ENCODE data around the gene DMWD. TPM values are rescaled to one million over a fixed set of nuclear protein-coding genes. Genes with fewer than 3 reads are reported as not detected.

The DMWD gene
- total RNA-seq, 6 experiments from 2014 or later, result 53.4 to 63.2 (median 55.3) TPM

GRCh38 chr19:45798995-45799517 lies 6.4 kb upstream of the DMWD start:
- peaks cover 24% of the 10 kb centered on the region for H3K4me1 Mint-ChIP-seq (ENCODE audit: low read depth)
- no peaks in the 10 kb centered on the region for H3K9me3 Mint-ChIP-seq
- peak; percentile 96 for TF ChIP-seq CTCF (IDR thresholded peaks at IDR 0.05)
- H3K36me3 Mint-ChIP-seq (ENCODE audit: low read depth), result no peaks in the 10 kb centered on the region
- H3K27ac Mint-ChIP-seq, result peak overlapping the region; percentile 68
- peaks cover 1% of the 10 kb centered on the region; the same call in 1 of the 2 replicates for H3K27me3 Mint-ChIP-seq (ENCODE audit: insufficient read depth)
- H3K4me3 Mint-ChIP-seq, result peak overlapping the region; percentile 53
- peak; percentile 83 for DNase-seq

- no peak for DNase-seq
- H3K27me3 Mint-ChIP-seq (ENCODE audit: insufficient read depth), result no peaks in the 10 kb centered on the region; the same call in 1 of the 2 replicates
- no peaks in the 10 kb centered on the region for H3K9me3 Mint-ChIP-seq
- H3K4me3 Mint-ChIP-seq, result no peak overlapping the region
- no peak overlapping the region; the same call in 1 of the 2 replicates for H3K27ac Mint-ChIP-seq
- H3K4me1 Mint-ChIP-seq (ENCODE audit: low read depth), result peaks cover 38% of the 10 kb centered on the region
- no peak for TF ChIP-seq CTCF (IDR thresholded peaks at IDR 0.05)
- peaks cover 15% of the 10 kb centered on the region for H3K36me3 Mint-ChIP-seq (ENCODE audit: low read depth)
Measured at GRCh38 chr19:45794627-45795026, 2.0 kb upstream of the DMWD start.

GRCh38 chr19:45793876-45794275 lies 1.2 kb upstream of the DMWD start:
- no peaks in the 10 kb centered on the region; the same call in 1 of the 2 replicates for H3K27me3 Mint-ChIP-seq (ENCODE audit: insufficient read depth)
- no peak overlapping the region for H3K4me3 Mint-ChIP-seq
- peak overlapping the region; percentile 90 for H3K27ac Mint-ChIP-seq
- peaks cover 31% of the 10 kb centered on the region for H3K4me1 Mint-ChIP-seq (ENCODE audit: low read depth)
- no peaks in the 10 kb centered on the region for H3K9me3 Mint-ChIP-seq
- DNase-seq, result no peak
- TF ChIP-seq CTCF (IDR thresholded peaks at IDR 0.05), result no peak
- H3K36me3 Mint-ChIP-seq (ENCODE audit: low read depth), result peaks cover 20% of the 10 kb centered on the region

GRCh38 chr19:45793178-45793564 lies 526 bp upstream of the DMWD start:
- DNase-seq, result no peak
- Mint-ChIP-seq H3K27ac (peak overlapping the region; percentile 90), H3K9me3 (no peaks in the 10 kb centered on the region), H3K27me3 (ENCODE audit: insufficient read depth) (no peaks in the 10 kb centered on the region; the same call in 1 of the 2 replicates), H3K4me1 (ENCODE audit: low read depth) (peaks cover 27% of the 10 kb centered on the region), H3K4me3 (peak overlapping the region; percentile 65), H3K36me3 (ENCODE audit: low read depth) (peaks cover 27% of the 10 kb centered on the region)
- no peak for TF ChIP-seq CTCF (IDR thresholded peaks at IDR 0.05)

- Mint-ChIP-seq H3K4me1 (ENCODE audit: low read depth) (peaks cover 27% of the 10 kb centered on the region), H3K27ac (peak overlapping the region; percentile 90), H3K4me3 (peak overlapping the region; percentile 99), H3K27me3 (ENCODE audit: insufficient read depth) (peaks cover 2% of the 10 kb centered on the region), H3K9me3 (no peaks in the 10 kb centered on the region), H3K36me3 (ENCODE audit: low read depth) (peaks cover 36% of the 10 kb centered on the region)
- TF ChIP-seq CTCF (IDR thresholded peaks at IDR 0.05), result no peak
- DNase-seq, result no peak
Measured at GRCh38 chr19:45791744-45792469, 738 bp downstream of the DMWD start.

Data from HFFc6 (cell line).